ENCODE results near the gene RPL26. TPM values are rescaled to one million over a fixed set of nuclear protein-coding genes. Genes with fewer than 3 reads are reported as not detected.
A peak's percentile ranks its signal among the peaks of the same experiment; 100 is the strongest.

RPL26 gene
- total RNA-seq, 4 donors from 2014 or later = 851 to 2,184 (median 1,124) TPM

- DNase-seq = peak in 1 of 3 donors; percentile 4
- Histone ChIP-seq H3K9me3 (no peaks in the 10 kb centered on the region), H3K36me3 (no peaks in the 10 kb centered on the region), H3K4me1 (peaks cover 0 to 6% (median 0%) of the 10 kb centered on the region in 4 donors), H3K27ac (no peak overlapping the region), H3K4me3 (no peak overlapping the region), H3K27me3 (no peaks in the 10 kb centered on the region)
- TF ChIP-seq POLR2A (IDR thresholded peaks at IDR 0.05) (no peak), CTCF (IDR thresholded peaks at IDR 0.05) (no peak)
These were observed 23.2 kb upstream of the RPL26 start for GRCh38 chr17:8406174-8406573.

GRCh38 chr17:8405499-8406016 lies 22.6 kb upstream of the RPL26 start:
- TF ChIP-seq CTCF (IDR thresholded peaks at IDR 0.05) (no peak), POLR2A (IDR thresholded peaks at IDR 0.05) (no peak)
- H3K27ac ChIP-seq = no peak overlapping the region

GRCh38 chr17:8402921-8403536 lies 20.0 kb upstream of the RPL26 start:
- DNase-seq = no peak
- H3K27ac ChIP-seq = no peak overlapping the region
- H3K27me3 ChIP-seq = no peaks in the 10 kb centered on the region
- no peaks in the 10 kb centered on the region for H3K36me3 ChIP-seq
- H3K4me1 ChIP-seq = no peaks in the 10 kb centered on the region
- TF ChIP-seq POLR2A (IDR thresholded peaks at IDR 0.05) = no peak
- TF ChIP-seq CTCF (IDR thresholded peaks at IDR 0.05) = no peak
- no peak overlapping the region for H3K4me3 ChIP-seq
- H3K9me3 ChIP-seq = no peaks in the 10 kb centered on the region

More at GRCh38 chr17:8405499-8406016, 22.6 kb upstream of the RPL26 start:
- H3K9me3 ChIP-seq = no peaks in the 10 kb centered on the region
- peak in 1 of 3 donors; percentile 43 for DNase-seq
- peaks cover 0 to 3% (median 0%) of the 10 kb centered on the region in 4 donors for H3K4me1 ChIP-seq
- no peaks in the 10 kb centered on the region for H3K36me3 ChIP-seq
- no peaks in the 10 kb centered on the region for H3K27me3 ChIP-seq
- H3K4me3 ChIP-seq = no peak overlapping the region

- no peaks in the 10 kb centered on the region for H3K4me1 ChIP-seq
- TF ChIP-seq POLR2A (IDR thresholded peaks at IDR 0.05) (no peak), CTCF (IDR thresholded peaks at IDR 0.05) (no peak)
- H3K27ac ChIP-seq = no peak overlapping the region
- no peak overlapping the region for H3K4me3 ChIP-seq
- DNase-seq = no peak
- no peaks in the 10 kb centered on the region for H3K9me3 ChIP-seq
- no peaks in the 10 kb centered on the region for H3K27me3 ChIP-seq
- no peaks in the 10 kb centered on the region for H3K36me3 ChIP-seq
These were observed 18.1 kb upstream of the RPL26 start for GRCh38 chr17:8401107-8401506.

- H3K27ac ChIP-seq = no peak overlapping the region
- no peak for DNase-seq
- no peaks in the 10 kb centered on the region for H3K27me3 ChIP-seq
- H3K36me3 ChIP-seq = no peaks in the 10 kb centered on the region
- H3K4me3 ChIP-seq = no peak overlapping the region
- TF ChIP-seq CTCF (IDR thresholded peaks at IDR 0.05) (no peak), POLR2A (IDR thresholded peaks at IDR 0.05) (no peak)
- no peaks in the 10 kb centered on the region for H3K4me1 ChIP-seq
- no peaks in the 10 kb centered on the region for H3K9me3 ChIP-seq
These were observed 16.0 kb upstream of the RPL26 start for GRCh38 chr17:8398980-8399379.

Data from Peyer's patch (tissue), 4 donors.